K562 (cell line): ENCODE results near the gene NLRP7. TPM values are rescaled to one million over a fixed set of nuclear protein-coding genes. Genes with fewer than 3 reads are reported as not detected.
"Not testable (repeated sequence)": the region's sequence is repeated elsewhere in the genome, so short reads cannot be mapped to it uniquely, and the experiment has no call there.

Source experiments
- CTBP1 ChIP-seq: fragments of 450-650 bp; IDR thresholded peaks from 2 replicates; pipeline ENCODE4 v1.6.1; 2016; ENCODE audit warnings: borderline replicate concordance
- DPF2 ChIP-seq: fragments of 450-650 bp; IDR thresholded peaks from 2 replicates; pipeline ENCODE4 v1.6.1; 2016
- HDAC2 ChIP-seq: fragments of 450-650 bp; IDR thresholded peaks from 2 replicates; pipeline ENCODE4 v1.6.1; 2016; ENCODE audit warnings: mild to moderate bottlenecking
- NCOR1 ChIP-seq: fragments of 450-650 bp; IDR thresholded peaks from 2 replicates; pipeline ENCODE4 v1.6.1; 2016; ENCODE audit warnings: mild to moderate bottlenecking, moderate library complexity
- TCF3 ChIP-seq: sonication (generic); formaldehyde crosslinking; IDR thresholded peaks from 2 replicates; pipeline ENCODE4 v1.4.0; 2020; ENCODE audit warnings: mild to moderate bottlenecking, missing genetic modification reagents
- TRIM24 ChIP-seq, 2 experiments: fragments of 450-650 bp; IDR thresholded peaks; 2 replicates each; pipeline ENCODE4 v1.6.1; 2016
- polyA plus RNA-seq, 8 experiments: library from polyadenylated mRNA; depleted of rRNA in 4 of 8; stranded (reverse) in 5 of 8; unstranded in 3 of 8; fragments of >200 nt; fragmentation: Nextera tagmentation in 2 of 8; fragmentation: Illumina TruSeq in 1 of 8; extraction: Ambion mirVana in 2 of 8; extraction: Trizol in 1 of 8; gene quantifications; 2 replicates each; pipeline versions ENCODE4 v1.2.1 to v1.2.3, GENCODE V29; 2011 to 2014; ENCODE audit warnings: inconsistent platforms in 1 of 8, missing spikeins in 1 of 8
- total RNA-seq, 7 experiments: library from RNA; depleted of rRNA in 6 of 7; stranded (reverse); fragments of >200 nt in 6 of 7; fragmentation: Illumina TruSeq in 2 of 7; extraction: Trizol in 2 of 7; gene quantifications; 2 replicates each; pipeline versions ENCODE4 v1.2.1 to v1.2.3, GENCODE V29; 2011 to 2021; ENCODE audit warnings: low replicate concordance in 1 of 7
- TF ChIP-seq, protein P1 (sequence below): fragments of 450-650 bp; IDR thresholded peaks from 2 replicates; pipeline ENCODE4 v1.6.1; 2016; ENCODE audit warnings: mild to moderate bottlenecking, moderate library complexity
- TF ChIP-seq, protein P2 (sequence below), 2 experiments: fragments of 250-450 bp in 1 of 2; fragments of 450-650 bp in 1 of 2; sonication (Bioruptor Pico) in 1 of 2; IDR thresholded peaks; 2 replicates each; pipeline versions ENCODE4 v1.6.1 to v1.8.0; 2016 to 2021; ENCODE audit warnings: mild to moderate bottlenecking in 2 of 2, moderate library complexity in 2 of 2, missing compliant biosample characterization in 1 of 2, missing genetic modification characterization in 1 of 2
- TF ChIP-seq, protein P3 (sequence below): fragments of 250-450 bp; sonication (Bioruptor Pico); IDR thresholded peaks from 2 replicates; pipeline ENCODE4 v1.8.0; 2021; ENCODE audit warnings: borderline replicate concordance, mild to moderate bottlenecking, moderate library complexity; ENCODE audit not compliant: poor library complexity, severe bottlenecking

Gene NLRP7
- total and polyA plus RNA-seq, 9 of the 15 experiments (the other 6 are each of a cell fraction or from before 2014, with no cell fraction given): 0.03 to 0.22 (median 0.09) TPM; not detected in 3

DNA sequence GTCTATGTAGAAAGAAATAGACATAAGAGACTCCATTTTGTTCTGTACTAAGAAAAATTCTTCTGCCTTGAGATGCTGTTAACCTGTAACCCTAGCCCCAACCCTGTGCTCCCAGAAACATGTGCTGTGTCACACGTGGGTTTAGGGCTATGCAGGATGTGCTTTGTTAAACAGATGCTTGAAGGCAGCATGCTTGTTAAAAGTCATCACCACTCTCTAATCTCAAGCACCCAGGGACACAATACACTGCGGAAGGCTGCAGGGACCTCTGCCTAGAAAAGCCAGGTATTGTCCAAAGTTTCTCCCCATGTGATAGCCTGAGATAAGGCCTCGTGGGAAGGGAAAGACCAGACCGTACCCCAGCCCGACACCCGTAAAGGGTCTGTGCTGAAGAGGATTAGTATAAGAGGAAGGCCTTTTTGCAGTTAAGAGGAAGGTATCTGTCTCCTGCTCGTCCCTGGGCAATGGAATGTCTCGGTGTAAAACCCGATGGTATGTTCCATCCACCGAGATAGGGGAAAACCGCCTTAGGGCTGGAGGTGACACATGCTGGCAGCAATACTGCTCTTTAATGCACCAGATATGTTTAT, 3.5 kb downstream of the NLRP7 start (continued):
- TF ChIP-seq, protein P1, sequence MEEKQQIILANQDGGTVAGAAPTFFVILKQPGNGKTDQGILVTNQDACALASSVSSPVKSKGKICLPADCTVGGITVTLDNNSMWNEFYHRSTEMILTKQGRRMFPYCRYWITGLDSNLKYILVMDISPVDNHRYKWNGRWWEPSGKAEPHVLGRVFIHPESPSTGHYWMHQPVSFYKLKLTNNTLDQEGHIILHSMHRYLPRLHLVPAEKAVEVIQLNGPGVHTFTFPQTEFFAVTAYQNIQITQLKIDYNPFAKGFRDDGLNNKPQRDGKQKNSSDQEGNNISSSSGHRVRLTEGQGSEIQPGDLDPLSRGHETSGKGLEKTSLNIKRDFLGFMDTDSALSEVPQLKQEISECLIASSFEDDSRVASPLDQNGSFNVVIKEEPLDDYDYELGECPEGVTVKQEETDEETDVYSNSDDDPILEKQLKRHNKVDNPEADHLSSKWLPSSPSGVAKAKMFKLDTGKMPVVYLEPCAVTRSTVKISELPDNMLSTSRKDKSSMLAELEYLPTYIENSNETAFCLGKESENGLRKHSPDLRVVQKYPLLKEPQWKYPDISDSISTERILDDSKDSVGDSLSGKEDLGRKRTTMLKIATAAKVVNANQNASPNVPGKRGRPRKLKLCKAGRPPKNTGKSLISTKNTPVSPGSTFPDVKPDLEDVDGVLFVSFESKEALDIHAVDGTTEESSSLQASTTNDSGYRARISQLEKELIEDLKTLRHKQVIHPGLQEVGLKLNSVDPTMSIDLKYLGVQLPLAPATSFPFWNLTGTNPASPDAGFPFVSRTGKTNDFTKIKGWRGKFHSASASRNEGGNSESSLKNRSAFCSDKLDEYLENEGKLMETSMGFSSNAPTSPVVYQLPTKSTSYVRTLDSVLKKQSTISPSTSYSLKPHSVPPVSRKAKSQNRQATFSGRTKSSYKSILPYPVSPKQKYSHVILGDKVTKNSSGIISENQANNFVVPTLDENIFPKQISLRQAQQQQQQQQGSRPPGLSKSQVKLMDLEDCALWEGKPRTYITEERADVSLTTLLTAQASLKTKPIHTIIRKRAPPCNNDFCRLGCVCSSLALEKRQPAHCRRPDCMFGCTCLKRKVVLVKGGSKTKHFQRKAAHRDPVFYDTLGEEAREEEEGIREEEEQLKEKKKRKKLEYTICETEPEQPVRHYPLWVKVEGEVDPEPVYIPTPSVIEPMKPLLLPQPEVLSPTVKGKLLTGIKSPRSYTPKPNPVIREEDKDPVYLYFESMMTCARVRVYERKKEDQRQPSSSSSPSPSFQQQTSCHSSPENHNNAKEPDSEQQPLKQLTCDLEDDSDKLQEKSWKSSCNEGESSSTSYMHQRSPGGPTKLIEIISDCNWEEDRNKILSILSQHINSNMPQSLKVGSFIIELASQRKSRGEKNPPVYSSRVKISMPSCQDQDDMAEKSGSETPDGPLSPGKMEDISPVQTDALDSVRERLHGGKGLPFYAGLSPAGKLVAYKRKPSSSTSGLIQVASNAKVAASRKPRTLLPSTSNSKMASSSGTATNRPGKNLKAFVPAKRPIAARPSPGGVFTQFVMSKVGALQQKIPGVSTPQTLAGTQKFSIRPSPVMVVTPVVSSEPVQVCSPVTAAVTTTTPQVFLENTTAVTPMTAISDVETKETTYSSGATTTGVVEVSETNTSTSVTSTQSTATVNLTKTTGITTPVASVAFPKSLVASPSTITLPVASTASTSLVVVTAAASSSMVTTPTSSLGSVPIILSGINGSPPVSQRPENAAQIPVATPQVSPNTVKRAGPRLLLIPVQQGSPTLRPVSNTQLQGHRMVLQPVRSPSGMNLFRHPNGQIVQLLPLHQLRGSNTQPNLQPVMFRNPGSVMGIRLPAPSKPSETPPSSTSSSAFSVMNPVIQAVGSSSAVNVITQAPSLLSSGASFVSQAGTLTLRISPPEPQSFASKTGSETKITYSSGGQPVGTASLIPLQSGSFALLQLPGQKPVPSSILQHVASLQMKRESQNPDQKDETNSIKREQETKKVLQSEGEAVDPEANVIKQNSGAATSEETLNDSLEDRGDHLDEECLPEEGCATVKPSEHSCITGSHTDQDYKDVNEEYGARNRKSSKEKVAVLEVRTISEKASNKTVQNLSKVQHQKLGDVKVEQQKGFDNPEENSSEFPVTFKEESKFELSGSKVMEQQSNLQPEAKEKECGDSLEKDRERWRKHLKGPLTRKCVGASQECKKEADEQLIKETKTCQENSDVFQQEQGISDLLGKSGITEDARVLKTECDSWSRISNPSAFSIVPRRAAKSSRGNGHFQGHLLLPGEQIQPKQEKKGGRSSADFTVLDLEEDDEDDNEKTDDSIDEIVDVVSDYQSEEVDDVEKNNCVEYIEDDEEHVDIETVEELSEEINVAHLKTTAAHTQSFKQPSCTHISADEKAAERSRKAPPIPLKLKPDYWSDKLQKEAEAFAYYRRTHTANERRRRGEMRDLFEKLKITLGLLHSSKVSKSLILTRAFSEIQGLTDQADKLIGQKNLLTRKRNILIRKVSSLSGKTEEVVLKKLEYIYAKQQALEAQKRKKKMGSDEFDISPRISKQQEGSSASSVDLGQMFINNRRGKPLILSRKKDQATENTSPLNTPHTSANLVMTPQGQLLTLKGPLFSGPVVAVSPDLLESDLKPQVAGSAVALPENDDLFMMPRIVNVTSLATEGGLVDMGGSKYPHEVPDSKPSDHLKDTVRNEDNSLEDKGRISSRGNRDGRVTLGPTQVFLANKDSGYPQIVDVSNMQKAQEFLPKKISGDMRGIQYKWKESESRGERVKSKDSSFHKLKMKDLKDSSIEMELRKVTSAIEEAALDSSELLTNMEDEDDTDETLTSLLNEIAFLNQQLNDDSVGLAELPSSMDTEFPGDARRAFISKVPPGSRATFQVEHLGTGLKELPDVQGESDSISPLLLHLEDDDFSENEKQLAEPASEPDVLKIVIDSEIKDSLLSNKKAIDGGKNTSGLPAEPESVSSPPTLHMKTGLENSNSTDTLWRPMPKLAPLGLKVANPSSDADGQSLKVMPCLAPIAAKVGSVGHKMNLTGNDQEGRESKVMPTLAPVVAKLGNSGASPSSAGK: peak; percentile 49; the same call in 1 of the 2 replicates
- TF ChIP-seq, protein P2, sequence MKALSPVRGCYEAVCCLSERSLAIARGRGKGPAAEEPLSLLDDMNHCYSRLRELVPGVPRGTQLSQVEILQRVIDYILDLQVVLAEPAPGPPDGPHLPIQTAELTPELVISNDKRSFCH (CRISPR knock-in tag; IDR thresholded peaks at IDR 0.05): not testable (repeated sequence)
- TF ChIP-seq, protein P2 (tag; IDR thresholded peaks at IDR 0.05): 0 out of 2 replicates have a peak, but pooled peaks have one; percentile 57
- TF ChIP-seq CTBP1 (peak; percentile 76), HDAC2 (peak; percentile 34; the same call in 1 of the 2 replicates), DPF2 (peak; percentile 60), TRIM24 (IDR thresholded peaks at IDR 0.05) (peak; percentile 36 to 50; a peak in 2 of 4 replicates), TCF3 (CRISPR knock-in tag) (peak; percentile 90), NCOR1 (peak; percentile 78)
- TF ChIP-seq, protein P3, sequence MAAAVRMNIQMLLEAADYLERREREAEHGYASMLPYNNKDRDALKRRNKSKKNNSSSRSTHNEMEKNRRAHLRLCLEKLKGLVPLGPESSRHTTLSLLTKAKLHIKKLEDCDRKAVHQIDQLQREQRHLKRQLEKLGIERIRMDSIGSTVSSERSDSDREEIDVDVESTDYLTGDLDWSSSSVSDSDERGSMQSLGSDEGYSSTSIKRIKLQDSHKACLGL (CRISPR knock-in tag): peak; percentile 54
- TF ChIP-seq, all 486 proteins: peak for 55; not testable (repeated sequence) for 431
